Esophagus squamous epithelium (tissue), 4 donors: ENCODE results near the gene CCDC134.

Source experiments
- CTCF ChIP-seq, 6 experiments: fragments of 450-650 bp in 4 of 6; fragments of 200-600 bp in 2 of 6; sonication (generic) in 2 of 6; IDR thresholded peaks; one replicate each; pipeline ENCODE4 v1.5.1; 2016 to 2019; ENCODE audit warnings: antibody characterized with exemption in 6 of 6, mild to moderate bottlenecking in 4 of 6, moderate library complexity in 4 of 6
- POLR2A ChIP-seq, 4 donors: fragments of 450-650 bp; IDR thresholded peaks; one replicate each; pipeline ENCODE4 v1.6.1; 2017; ENCODE audit warnings: antibody characterized with exemption in 4 of 4, mild to moderate bottlenecking in 4 of 4, moderate library complexity in 3 of 4

GRCh38 chr22:41840216-41840615, 39.7 kb downstream of the CCDC134 start:
- TF ChIP-seq CTCF (IDR thresholded peaks at IDR 0.05) (no peak), POLR2A (IDR thresholded peaks at IDR 0.05) (no peak)
